SHP77 treated with DMSO at 0.1 percent for 48 hours (cell line): ENCODE measurements around the gene NDUFB10.
A peak's percentile ranks its signal among the peaks of the same experiment; 100 is the strongest.
"Not testable (repeated sequence)": the region's sequence is repeated elsewhere in the genome, so short reads cannot be mapped to it uniquely, and the experiment has no call there.

ENCODE experiments used
- DNase-seq: peaks from one replicate; lab custom pipeline; 2025; lab: John Stamatoyannopoulos, UW

The NDUFB10 gene

DNA sequence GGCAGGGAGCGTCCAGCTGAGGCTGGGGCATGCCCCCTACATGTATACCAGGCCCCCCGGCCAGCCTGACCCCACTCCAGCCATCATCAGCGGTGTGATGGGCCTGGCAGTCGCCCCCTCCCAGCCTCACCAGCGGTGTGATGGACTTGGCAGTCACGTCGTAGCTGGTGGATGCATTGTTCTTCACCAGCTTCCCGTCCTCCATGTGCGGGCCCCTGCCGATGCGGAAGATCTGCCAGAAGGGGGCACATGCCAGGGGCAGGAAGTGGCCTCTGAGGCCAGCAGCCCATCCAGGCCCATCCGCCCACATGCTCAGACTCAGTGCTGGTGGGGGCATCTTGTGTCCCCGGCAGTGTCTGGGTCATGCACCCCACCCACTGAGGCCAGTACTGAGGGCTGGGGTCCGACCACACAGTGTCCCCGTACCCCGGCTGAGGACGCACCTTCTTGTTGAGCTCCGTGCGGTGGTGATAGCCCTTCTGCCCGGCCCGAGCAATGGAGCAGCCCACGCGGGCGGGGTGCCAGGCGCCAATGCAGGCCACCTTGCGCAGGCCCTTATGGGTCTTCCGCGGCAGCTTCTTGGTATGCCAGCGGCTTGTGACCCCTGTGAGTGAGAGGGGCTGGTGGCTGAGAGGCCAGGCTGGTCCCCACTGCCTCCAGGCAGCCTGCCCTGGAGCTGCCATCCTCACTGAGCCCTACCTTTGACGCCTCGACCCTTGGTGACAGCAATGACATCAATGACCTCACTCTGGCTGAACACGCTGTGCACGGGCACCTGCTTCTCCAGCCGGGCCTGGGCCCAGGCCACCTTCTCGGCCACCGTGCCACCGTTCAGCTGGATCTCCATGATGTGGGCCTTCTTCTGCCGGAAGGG lies 12.6 kb upstream of the NDUFB10 start:
- no peak for DNase-seq

DNA sequence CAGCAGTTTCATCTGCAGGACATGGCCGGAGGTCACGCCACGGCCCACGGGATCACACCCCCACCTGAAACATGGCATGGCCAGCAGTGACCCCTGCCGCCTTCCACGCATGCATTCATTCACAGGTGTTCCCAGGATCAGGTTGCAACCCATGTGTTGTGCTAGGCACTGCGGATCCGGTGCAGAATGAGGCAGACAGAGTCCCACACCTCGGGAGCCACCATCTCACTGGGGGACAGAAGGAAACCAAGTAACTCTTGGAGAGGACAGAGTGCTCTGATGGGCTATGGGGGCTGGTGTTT lies 12.0 kb upstream of the NDUFB10 start:
- DNase-seq = no peak

DNA sequence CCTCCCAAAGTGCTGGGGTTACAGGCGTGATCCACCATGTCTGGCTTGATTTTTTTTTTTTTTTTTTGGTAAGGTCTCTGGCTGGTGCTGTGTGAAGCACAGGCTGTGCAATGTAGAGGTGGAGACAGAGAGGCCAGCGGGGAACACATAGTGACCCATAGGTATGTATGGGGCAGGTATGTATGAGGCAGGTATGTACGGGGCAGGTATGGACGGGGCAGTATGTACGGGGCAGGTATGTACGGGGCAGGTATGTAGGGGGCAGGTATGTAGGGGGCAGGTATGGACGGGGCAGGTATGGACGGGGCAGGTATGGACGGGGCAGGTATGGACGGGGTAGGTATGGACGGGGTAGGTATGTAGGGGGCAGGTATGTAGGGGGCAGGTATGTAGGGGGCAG lies 9.8 kb upstream of the NDUFB10 start:
- no peak for DNase-seq

DNA sequence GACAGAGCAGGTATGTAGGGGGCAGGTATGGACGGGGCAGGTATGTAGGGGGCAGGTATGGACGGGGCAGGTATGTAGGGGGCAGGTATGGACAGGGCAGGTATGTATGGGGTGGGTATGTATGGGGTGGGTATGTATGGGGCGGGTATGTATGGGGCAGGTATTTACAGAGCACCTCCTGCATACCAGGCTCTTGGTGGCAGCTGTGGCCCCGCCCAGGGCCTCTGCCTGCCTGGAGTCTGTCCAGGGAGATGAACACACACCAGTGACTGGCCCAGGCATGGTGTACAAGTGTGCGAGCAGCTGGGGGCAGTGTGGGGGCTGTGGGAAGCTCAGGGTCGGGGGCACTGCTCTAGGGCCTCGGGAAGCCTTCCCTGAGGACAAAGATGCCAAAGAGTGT lies 9.3 kb upstream of the NDUFB10 start:
- no peak for DNase-seq

DNA sequence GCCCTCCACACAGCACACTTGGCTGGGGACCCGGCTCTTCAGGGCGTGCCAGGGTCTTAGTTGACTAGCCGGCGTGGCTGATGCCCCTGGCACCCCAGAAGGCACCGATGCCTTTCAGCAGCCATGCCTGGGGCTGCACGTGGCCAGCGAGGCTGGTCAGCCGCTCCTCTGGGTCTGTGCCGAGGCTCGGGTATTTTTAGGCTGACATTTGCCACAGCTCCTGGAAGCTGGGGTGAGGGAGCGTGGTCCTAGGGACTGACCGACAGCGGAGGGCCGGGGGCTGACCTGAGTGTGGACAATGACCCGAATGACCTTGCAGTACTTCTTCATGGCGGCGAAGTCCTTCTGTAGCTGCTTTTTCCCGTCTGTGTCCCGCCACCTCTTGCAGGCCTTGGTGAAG lies 8.8 kb upstream of the NDUFB10 start:
- no peak for DNase-seq

DNA sequence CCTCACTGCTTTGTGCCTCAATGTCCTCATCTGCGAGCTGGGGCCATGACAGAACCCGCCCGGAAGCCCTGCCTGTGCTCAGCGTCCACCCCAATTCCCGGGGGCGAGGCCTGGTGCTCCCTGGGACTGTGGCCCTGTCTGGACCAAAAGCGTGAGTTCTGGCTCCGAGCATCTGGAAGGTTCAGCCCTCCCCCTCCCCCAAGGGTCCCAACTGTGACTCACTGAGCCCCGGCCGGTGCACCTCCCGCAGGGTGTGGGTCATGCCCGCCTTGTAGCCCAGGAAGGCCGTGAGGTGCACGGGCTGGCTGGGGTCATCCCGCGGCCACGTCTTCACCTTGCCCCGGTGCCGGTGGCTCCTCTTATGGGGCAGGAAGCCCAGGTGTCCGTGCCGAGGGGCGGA lies 5.6 kb upstream of the NDUFB10 start:
- DNase-seq = no peak

DNA sequence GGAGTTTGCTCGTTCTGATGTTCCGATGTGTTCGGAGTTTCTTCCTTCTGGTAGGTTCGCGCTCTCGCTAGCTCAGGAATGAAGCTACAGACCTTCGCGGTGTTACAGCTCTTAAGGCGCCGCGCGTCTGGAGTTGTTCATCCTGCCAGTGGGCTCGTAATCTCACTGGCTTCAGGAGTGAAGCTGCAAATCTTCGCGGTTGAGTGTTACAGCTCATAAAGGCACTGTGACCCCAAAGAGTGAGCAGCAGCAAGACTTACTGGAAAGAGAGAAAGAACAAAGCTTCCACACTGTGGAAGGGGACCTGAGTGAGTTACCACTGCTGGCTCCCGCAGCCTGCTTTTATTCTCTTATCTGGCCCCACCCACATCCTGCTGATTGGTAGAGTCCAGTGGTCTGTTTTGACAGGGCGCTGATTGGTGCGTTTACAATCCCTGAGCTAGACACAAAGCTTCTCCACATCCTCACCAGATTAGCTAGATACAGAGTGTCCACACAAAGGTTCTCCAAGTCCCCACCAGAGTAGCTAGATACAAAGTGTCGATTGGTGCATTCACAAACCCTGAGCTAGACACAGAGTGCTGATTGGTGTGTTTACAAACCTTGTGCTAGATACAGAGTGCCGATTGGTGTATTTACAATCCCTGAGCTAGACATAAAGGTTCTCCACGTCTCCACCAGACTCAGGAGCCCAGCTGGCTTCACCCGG lies 1.8 kb upstream of the NDUFB10 start:
- DNase-seq = not testable (repeated sequence)

DNA sequence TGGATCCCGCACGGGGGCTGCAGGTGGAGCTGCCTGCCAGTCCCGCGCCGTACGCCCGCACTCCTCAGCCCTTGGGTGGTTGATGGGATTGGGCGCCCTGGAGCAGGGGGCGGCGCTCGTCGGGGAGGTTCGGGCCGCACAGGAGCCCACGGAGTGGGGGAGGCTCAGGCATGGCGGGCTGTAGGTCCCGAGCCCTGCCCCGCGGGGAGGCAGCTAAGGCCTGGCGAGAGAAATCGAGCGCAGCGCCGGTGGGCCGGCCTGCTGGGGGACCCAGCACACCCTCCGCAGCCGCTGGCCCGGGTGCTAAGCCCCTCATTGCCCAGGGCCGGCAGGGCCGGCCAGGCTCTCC lies 1.2 kb upstream of the NDUFB10 start:
- DNase-seq = not testable (repeated sequence)

DNA sequence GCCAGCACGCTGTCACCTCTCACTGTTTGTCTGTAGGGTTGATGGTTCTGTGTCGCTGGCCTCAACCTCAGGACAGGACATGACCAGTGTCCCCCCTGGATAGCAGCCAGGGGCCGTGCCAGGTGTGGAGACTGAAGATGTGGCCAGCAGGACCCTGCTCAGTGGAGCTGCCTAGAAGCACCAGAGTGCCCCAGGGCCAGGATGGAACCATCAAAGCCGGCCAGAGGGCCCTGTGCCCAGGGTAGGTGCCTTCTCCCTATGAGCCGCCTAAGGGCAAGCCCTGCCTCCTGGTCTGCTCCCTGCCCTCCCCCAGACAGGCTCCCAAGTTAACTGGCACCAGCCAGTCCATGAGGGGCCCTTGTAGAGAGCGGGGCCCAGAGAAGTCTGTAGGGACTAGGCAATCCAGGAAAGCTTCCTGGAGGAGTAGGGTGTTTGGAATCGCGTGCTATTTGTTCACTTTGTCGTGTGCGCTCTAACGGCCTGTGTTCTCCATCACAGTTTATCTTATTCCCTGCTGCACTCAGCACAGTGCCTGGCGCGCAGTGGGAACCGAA lies 546 bp upstream of the NDUFB10 start:
- DNase-seq = no peak

DNA sequence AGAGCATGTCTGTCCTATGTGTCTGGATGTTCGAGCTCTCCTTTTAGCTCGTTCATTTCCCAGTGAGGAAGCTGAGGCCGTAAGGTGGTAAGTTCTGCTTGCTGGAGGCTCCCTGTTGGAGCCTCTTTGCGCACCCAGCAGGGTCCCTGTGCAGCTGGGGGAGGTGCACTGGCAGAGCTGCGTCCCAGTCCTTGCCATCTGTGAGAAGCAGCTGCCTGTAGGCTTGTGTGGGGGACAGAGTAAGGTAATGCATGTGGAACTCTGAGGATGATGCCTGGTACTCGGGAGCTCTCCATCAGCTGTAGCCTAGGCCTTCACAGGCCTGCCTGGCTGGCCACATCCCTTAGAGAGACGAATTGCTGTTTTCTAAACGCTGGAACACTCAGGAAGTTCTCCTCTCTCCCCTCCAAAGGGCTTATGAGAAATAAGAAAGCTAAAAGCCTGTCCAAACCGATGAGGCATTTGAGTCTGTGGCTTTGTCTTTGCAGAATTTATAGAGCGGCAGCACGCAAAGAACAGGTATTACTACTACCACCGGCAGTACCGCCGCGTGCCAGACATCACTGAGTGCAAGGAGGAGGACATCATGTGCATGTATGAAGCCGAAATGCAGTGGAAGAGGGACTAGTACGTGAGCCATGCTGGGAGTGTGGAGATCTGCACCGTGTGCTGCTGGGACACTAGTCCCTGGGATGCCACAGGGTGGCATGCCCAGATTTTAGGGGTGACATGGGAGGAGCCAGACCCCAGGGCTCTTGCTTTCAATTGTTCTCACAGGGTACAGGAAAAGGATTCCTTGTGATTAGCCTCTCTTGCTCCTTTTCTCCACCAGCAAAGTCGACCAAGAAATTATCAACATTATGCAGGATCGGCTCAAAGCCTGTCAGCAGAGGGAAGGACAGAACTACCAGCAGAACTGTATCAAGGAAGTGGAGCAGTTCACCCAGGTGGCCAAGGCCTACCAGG lies 1.6 kb downstream of the NDUFB10 start:
- peak; percentile 58 for DNase-seq

DNA sequence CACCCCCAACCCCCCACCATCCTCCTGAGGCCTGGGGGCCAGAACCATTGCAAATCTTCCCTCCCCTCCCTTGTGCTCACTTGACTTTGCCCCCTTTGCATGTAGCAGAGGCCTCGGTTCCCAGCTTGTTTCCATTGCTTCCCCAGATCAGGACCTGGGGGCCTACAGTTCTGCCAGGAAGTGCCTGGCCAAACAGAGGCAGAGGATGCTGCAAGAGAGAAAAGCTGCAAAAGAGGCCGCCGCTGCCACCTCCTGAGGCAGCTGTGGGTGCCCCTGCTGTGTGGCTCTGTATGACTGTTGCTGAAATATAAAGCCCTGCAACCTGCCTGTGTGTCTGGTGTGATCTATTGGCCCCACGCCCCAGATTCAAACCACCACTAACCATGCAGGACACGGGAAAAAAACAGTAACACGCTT lies 2.3 kb downstream of the NDUFB10 start:
- DNase-seq = no peak

DNA sequence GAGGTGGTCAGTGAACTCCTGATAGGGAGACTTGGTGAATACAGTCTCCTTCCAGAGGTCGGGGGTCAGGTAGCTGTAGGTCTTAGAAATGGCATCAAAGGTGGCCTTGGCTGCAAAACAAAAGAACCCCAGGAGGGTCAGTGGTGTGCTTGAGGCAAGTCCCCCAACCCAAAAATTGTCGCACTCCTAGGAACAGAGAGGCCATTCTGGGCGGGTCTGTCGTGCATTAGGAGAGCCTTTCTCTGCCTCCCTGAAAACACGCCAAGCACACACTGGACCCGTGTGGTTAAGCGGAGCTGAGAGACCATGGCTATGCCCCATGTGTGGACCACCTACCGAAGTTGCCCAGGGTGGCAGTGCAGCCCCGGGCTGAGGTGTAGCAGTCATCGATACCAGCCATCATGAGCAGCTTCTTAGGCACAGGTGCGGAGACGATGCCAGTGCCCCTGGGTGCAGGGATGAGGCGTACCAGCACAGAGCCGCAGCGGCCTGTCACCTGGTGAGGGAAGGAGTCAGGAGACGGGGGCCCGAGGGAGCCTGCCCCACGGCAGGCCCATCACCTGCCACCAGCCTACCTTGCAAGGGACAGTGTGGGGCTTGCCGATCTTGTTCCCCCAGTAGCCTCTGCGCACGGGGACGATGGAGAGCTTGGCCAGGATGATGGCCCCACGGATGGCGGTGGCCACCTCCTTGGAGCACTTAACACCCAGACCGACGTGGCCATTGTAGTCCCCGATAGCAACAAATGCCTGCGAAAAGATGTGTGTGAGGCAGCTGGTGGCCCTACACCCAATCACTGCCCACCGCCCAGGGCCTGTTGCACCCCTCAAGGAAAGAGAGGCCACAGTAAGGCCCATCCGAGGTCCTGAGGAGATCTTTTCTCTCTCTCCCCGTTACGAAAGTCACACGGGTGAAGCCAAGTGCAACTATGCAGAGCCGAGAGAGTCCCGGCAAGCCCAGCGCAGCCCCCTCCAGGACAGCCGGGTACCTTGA lies 3.1 kb downstream of the NDUFB10 start:
- not testable (repeated sequence) for DNase-seq

DNA sequence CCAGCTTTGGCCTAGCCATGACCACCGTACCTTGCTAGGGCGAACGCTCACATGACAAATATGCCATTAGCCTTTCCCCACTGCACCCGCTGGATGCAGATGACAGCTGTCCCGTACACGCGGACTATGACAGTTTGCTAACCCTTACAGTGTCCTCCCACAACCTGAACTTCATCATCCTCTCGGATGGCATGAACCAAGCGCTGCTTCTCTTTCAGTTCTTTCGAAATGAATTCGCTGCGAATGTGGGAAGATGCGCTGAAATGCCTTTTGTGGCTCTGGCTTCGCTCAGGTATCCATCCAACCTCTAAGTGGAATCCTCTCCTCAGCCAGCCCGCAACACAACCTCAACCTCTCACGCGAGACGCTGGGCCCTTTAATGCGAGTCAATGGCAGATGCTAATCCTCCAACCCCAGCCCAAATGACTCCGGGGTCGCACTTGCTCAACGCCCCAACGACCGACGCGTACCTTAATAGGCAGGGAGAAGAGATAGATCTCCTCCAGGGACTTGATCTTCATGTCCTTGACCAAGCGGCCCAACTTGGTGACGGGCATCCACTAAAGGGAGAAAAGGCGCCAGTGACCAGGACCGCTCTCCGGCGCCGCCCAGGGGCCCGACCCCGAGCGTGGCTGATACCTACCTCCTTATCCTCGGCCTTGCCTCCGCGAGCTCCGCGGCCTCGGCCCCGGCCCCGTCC lies 4.6 kb downstream of the NDUFB10 start:
- DNase-seq = no peak

DNA sequence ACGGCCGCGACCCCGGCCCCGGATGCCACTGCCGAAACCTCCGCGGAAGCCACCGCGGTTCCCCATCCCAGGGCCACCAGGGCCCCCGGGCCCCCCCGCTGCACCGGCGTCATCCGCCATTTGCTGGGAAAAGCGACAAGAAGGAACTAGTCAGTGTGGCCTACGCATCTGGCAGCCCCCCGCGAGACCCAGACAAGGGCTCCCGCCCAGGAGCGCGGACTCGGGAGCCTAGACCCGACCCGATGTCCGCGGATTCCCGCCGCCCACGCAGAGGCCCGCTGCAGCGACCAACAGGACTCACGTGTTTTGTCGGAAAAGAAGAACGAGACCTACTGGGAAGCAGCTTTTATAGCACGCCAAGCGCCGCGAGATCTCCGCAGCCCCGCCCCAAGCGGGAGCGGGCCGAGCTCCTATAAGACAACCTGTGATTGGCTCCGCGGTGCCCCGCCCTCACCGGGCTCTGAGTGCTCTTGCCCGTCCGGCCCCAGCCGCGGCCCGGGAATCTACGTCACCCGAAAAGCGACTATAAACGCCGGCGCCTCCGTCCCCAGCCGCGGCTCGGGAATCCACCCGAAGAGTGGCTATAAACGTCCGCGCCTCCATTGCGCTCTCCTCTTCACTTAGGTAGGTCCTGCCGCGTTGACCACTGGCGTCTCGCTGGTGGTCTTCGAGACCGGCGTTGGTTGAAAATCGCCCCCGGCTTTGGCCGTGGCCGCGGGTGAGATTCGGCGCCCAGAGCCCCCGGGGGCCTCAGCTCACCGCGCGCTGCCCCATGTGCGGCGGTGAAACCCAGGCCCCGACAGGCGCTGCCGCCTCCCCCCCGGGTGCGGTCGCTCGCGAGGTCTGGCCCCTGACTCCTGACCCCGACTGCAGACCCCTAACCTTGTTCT lies 5.4 kb downstream of the NDUFB10 start, which contains the start of gene RPS2:
Gene RPS2, minus strand, starts transcription at position 321 of the 890 bp plus-strand sequence. Its CDS starts 201 bp downstream, at position 120.
- peak; percentile 95 for DNase-seq

DNA sequence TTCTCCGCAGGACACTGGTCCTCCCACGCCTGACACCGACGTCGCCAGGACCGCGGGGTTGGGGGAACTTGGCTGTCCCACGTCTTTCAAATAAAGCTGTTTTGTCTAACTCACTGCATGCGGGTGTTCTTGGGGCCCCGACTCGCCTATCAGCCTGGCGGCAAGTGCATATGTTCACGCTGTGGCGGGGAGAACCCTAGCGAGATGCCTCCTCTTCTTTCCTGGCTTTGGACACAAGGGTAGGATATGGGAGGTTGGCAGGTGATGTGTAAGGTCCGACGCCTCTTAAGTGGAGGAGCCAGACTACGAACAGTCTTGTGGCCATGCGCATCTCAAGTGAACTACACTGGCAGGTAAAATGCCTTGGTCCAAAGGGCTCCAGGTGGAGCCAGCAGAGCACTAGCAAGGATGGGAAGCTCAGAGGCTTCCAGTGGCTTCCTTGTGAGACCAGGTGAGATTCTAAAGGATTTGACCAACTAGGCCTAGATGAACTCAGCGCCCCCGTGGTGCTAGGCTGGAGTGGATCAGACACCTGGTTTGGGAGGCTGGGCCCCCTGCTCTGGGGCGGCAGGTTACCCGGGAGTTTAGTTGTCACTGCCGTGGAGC lies 6.2 kb downstream of the NDUFB10 start:
- DNase-seq = no peak

DNA sequence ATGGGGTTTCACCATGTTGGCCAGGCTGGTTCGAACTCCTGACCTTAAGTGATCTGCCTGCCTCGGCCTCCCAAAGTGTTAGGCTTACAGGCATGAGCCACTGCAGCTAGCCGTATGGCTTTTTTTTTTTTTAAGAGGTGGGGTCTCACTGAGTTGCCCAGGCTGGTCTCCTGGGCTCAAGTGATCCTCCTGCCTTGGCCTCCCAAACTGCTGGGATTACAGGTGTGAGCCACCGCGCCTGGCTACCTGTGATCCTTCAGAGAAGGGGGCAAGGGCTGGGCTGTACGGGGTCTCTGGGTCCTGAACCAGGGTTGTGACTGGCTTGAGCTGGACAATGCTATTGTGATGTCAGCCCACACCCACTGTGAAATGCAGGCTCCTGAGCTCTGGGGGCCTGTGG lies 7.1 kb downstream of the NDUFB10 start, which contains the start of gene RNF151:
Gene RNF151, plus strand, starts transcription at position 397 of the 400 bp plus-strand sequence. CDS start 26 bp downstream, outside the sequence.
- no peak for DNase-seq

DNA sequence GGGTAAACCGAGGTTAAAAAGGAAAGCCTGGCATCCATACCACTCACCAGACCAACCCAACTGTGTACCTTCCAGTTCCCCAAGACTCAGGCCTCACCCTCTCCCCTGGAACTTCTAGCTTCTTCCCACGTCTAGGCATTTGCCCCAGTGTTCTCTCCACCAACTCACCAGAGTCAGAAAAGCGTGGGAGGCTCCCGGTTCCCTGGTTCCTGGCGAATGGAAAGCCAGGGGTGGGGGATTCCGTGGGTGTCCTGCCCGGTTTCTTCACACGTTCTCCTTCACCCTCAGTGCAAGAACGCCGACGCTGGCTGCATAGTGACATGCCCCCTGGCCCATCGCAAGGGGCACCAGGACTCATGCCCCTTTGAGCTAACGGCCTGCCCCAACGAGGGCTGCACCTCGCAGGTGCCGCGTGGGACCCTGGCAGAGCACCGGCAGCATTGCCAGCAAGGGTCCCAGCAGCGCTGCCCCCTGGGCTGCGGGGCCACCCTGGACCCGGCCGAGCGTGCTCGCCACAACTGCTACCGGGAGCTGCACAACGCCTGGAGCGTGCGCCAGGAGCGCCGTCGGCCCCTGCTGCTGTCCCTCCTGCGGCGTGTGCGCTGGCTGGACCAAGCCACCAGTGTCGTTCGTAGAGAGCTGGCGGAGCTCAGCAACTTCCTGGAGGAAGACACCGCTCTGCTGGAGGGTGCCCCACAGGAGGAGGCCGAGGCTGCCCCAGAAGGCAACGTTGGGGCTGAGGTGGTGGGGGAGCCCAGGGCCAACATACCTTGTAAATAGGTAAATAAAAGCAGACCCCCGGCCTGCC lies 9.0 kb downstream of the NDUFB10 start:
- DNase-seq = no peak
